GM19240 (cell line): Measurements from ENCODE around the gene GTF2H2.
"Not testable (repeated sequence)": the region's sequence is repeated elsewhere in the genome, so short reads cannot be mapped to it uniquely, and the experiment has no call there.

Source experiments
- DNase-seq: peaks from one replicate; pipeline ENCODE4 v3.0.0; 2011; ENCODE audit warnings: low spot score; ENCODE audit not compliant: insufficient read length

Gene GTF2H2

DNA sequence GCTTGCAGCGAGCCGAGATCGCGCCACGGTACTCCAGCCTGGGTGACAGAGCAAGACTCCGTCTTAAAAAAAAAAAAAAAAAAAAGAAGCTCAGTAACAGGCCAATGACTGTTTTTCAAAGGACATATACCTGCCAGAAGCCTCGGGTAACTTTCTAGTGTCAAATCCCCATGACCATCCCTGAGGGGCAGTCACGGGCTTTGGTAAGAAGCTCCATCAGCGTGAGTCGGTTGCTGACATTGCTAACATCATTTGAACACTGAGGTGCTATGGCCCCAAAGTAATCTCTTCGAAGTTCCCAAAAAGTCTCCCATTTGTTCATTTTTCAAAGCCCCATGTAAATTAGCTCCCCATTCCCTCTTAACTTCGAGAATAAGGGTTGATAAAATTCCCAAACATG is 53.9 kb downstream of the GTF2H2 start:
- DNase-seq: no peak

DNA sequence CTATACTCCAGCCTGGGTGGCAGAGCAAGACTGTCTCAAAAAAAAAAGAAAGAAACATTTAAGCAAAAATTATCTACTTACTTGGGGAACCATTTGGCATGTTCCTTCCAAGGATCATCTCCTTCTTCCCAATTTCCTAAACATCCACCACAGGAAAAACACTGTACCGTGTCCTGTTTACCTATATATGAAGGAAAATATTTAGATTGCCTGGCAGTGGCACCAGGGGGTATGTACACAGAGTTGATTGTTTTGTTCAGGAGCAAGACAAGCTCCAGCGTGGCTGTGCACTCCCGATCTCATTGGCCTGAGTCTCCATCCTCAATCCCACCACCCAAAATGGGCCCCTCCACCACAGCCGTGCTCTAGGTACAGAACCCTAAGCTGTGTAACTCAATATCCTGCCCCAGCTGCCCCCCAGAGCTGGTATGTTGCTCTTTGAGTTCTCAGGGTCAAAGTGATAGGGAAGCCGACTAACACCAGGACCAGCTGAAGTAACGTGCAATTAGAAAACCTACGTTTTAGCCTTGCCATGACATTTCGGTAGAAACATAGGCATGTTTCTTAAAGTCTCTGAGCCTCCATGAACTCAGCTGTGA is 56.2 kb downstream of the GTF2H2 start:
- DNase-seq: no peak

DNA sequence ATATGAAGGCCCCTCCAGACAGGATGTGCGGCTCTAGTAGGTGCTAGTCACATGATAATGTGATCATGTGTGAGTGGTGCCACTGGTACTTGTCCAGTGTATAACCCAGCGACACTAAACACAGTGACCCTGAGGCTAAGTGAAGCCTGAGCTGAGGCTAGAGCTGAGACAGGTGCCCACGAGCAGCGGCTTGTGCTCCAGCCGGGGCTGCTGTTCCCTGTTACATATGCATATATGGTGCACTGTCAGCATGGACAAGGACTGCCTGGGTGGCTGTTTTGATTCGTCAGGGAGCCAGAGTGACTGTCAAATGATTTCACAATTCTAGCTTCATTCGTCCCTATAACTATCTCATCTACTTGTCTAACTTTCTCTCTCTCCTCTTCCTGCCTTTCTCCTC is 60.5 kb downstream of the GTF2H2 start:
- DNase-seq: not testable (repeated sequence)
